SH-SY5Y (cell line): ENCODE data around the gene RNFT2.

ENCODE experiments used
- GATA2 ChIP-seq: IDR thresholded peaks from 2 replicates; pipeline ENCODE4 v1.6.1; 2011; ENCODE audit warnings: mild to moderate bottlenecking, low read depth, low read length
- GATA3 ChIP-seq: IDR thresholded peaks from 2 replicates; pipeline ENCODE4 v1.6.1; 2011; ENCODE audit warnings: low read depth, mild to moderate bottlenecking, low read length, moderate library complexity

- TF ChIP-seq GATA2 (no peak), GATA3 (no peak)
These were observed 100.2 kb downstream of the RNFT2 start for GRCh38 chr12:116838365-116838764.
